CD4-positive, alpha-beta T cell treated with Interleukin-1 beta for 1 hour (primary cell): ENCODE measurements around the gene DPYSL4.

Source experiments
- DNase-seq, 2 donors: peaks; one replicate each; pipeline ENCODE4 v3.0.0-alpha.2; 2020 to 2022

The DPYSL4 gene

GRCh38 chr10:132248455-132249225, 61.9 kb downstream of the DPYSL4 start:
- peak; percentile 37 to 66 for DNase-seq

GRCh38 chr10:132249226-132249724, 62.5 kb downstream of the DPYSL4 start:
- DNase-seq = no peak

DNA sequence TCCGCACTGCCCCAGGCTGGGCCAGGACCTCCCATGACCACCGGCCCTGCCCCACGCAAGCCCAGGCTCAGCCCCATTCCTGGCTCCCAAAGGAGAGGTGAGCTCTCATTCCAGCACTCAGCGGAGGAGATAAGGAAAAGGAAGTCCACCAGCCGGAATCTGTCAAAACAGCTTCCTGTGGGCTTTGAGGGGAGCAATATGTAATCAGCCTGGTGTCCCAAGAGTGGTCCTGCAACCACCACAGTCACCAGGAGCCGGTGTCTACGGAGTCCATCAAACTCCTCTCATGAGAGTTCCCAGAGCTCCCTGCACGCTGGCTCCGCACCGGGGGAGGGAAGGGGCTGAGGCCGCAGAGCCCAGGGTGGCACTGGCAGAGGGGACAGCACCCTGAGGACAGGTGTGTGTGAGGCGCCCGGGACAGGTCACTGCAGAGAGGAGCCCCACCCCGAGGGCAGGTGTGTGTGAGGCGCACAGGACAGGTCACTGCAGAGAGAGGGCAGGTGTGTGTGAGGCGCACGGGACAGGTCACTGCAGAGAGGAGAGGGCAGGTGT, 63.2 kb downstream of the DPYSL4 start:
- DNase-seq = no peak

- DNase-seq = no peak
These were observed 64.0 kb downstream of the DPYSL4 start for GRCh38 chr10:132250481-132251475.

DNA sequence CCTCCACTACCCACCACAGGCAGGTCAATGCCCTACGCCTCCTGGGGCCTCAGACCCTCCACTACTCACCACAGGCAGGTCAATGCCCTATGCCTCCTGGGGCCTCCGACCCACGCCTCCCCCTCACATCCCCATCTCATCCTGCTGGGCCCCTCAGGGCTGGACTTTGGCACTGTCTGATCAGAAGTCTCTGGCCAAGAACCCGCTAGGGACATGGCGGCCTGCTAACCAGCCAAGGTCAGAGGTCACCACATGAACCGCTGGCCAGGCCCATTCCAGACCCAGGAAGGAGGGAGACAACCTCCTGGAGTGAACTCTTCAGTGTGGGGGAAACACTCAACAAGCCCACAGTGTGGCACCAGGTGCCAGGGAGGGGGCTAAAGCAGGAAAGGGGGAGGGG, 65.2 kb downstream of the DPYSL4 start:
- no peak for DNase-seq

GRCh38 chr10:132252412-132252811, 65.7 kb downstream of the DPYSL4 start:
- no peak for DNase-seq

DNA sequence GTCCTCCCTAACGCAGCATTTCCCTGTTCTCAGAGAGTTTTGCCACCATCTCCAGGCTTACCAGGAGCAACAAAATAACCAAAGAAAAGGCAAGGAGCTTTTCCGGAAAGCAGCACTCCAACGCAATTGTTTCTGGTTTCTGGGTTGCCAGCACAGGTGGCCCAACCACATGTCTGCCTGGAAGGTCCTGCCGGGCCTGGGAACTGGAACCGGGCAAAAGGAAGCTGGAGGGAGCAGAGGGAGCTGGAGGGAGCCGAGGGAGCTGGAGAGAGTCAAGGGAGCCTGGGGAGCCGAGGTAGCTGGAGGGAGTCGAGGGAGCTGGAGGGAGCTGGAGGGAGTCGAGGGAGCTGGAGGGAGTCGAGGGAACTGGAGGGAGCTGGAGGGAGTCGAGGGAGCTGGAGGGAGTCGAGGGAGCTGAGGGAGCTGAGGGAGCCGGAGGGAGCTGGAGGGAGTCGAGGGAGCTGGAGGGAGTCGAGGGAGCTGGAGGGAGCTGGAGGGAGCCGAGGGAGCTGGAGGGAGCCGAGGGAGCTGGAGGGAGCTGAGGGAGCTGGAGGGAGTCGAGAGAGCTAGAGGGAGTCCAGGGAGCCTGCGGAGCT, 66.4 kb downstream of the DPYSL4 start:
- no peak for DNase-seq

- peak in 1 of 2 donors; percentile 13 for DNase-seq
These were observed 68.1 kb downstream of the DPYSL4 start for GRCh38 chr10:132254841-132255240.
